Measurements from ENCODE around the gene KIF5C. TPM values are rescaled to one million over a fixed set of nuclear protein-coding genes. Genes with fewer than 3 reads are reported as not detected.

KIF5C gene
- total RNA-seq, 1 donor, result under 0.01 TPM

- TF ChIP-seq CTCF (IDR thresholded peaks at IDR 0.05; ENCODE audit: insufficient read depth, low read depth, low read length), result no peak
- no peak overlapping the region for H3K4me3 ChIP-seq (ENCODE audit: low read depth, low read length)
- DNase-seq (ENCODE audit: low read depth), result no peak
Measured at GRCh38 chr2:148885209-148885608, 10.2 kb downstream of the KIF5C start.

GRCh38 chr2:148885988-148886387 is 11.0 kb downstream of the KIF5C start:
- TF ChIP-seq CTCF (IDR thresholded peaks at IDR 0.05; ENCODE audit: insufficient read depth, low read depth, low read length), result no peak
- H3K4me3 ChIP-seq (ENCODE audit: low read depth, low read length), result no peak overlapping the region

GRCh38 chr2:148887350-148888002 is 12.4 kb downstream of the KIF5C start:
- no peak for DNase-seq (ENCODE audit: low read depth)
- no peak for TF ChIP-seq CTCF (IDR thresholded peaks at IDR 0.05; ENCODE audit: insufficient read depth, low read depth, low read length)
- peak overlapping the region; percentile 11 for H3K4me3 ChIP-seq (ENCODE audit: low read depth, low read length)

More at GRCh38 chr2:148885988-148886387, 11.0 kb downstream of the KIF5C start:
- no peak for DNase-seq (ENCODE audit: low read depth)

- TF ChIP-seq CTCF (IDR thresholded peaks at IDR 0.05; ENCODE audit: insufficient read depth, low read depth, low read length), result no peak
- H3K4me3 ChIP-seq (ENCODE audit: low read depth, low read length), result no peak overlapping the region
- DNase-seq (ENCODE audit: low read depth), result no peak
Measured at GRCh38 chr2:148888003-148888501, 13.0 kb downstream of the KIF5C start.

- H3K4me3 ChIP-seq (ENCODE audit: low read depth, low read length), result no peak overlapping the region
- DNase-seq (ENCODE audit: low read depth), result no peak
- no peak for TF ChIP-seq CTCF (IDR thresholded peaks at IDR 0.05; ENCODE audit: insufficient read depth, low read depth, low read length)
Measured at GRCh38 chr2:148888986-148889385, 14.0 kb downstream of the KIF5C start.

- TF ChIP-seq CTCF (IDR thresholded peaks at IDR 0.05; ENCODE audit: insufficient read depth, low read depth, low read length), result no peak
- DNase-seq (ENCODE audit: low read depth), result no peak
- no peak overlapping the region for H3K4me3 ChIP-seq (ENCODE audit: low read depth, low read length)
Measured at GRCh38 chr2:148893906-148894305, 18.9 kb downstream of the KIF5C start.

- no peak overlapping the region for H3K4me3 ChIP-seq (ENCODE audit: low read depth, low read length)
- no peak for DNase-seq (ENCODE audit: low read depth)
- TF ChIP-seq CTCF (IDR thresholded peaks at IDR 0.05; ENCODE audit: insufficient read depth, low read depth, low read length), result no peak
Measured at GRCh38 chr2:148896136-148896535, 21.1 kb downstream of the KIF5C start.
